Measurements from ENCODE around the gene MARCHF6. TPM values are rescaled to one million over a fixed set of nuclear protein-coding genes. Genes with fewer than 3 reads are reported as not detected.
A peak's percentile ranks its signal among the peaks of the same experiment; 100 is the strongest.

MARCHF6 gene
- total RNA-seq, 1 donor from 2014 or later = 190 TPM

- peaks cover 11% of the 10 kb centered on the region for H3K4me1 Mint-ChIP-seq (ENCODE audit: unreplicated experiment)
- no peak overlapping the region for H3K27ac Mint-ChIP-seq (ENCODE audit: unreplicated experiment)
- no peaks in the 10 kb centered on the region for H3K36me3 Mint-ChIP-seq (ENCODE audit: unreplicated experiment)
- H3K27me3 Mint-ChIP-seq (ENCODE audit: unreplicated experiment) = no peaks in the 10 kb centered on the region
- no peaks in the 10 kb centered on the region for H3K9me3 Mint-ChIP-seq (ENCODE audit: unreplicated experiment)
- H3K4me3 Mint-ChIP-seq (ENCODE audit: unreplicated experiment) = no peak overlapping the region
- DNase-seq (ENCODE audit: extremely low spot score, unreplicated experiment) = no peak
- TF ChIP-seq CTCF (IDR thresholded peaks at IDR 0.05) = no peak
These were observed 5.2 kb upstream of the MARCHF6 start for GRCh38 chr5:10348258-10348657.

GRCh38 chr5:10351199-10351905 is 2.1 kb upstream of the MARCHF6 start:
- no peaks in the 10 kb centered on the region for H3K27me3 Mint-ChIP-seq (ENCODE audit: unreplicated experiment)

GRCh38 chr5:10351919-10352318 is 1.6 kb upstream of the MARCHF6 start:
- no peaks in the 10 kb centered on the region for H3K9me3 Mint-ChIP-seq (ENCODE audit: unreplicated experiment)
- TF ChIP-seq CTCF (IDR thresholded peaks at IDR 0.05) = no peak
- H3K27me3 Mint-ChIP-seq (ENCODE audit: unreplicated experiment) = no peaks in the 10 kb centered on the region
- peaks cover 26% of the 10 kb centered on the region for H3K4me1 Mint-ChIP-seq (ENCODE audit: unreplicated experiment)
- DNase-seq (ENCODE audit: extremely low spot score, unreplicated experiment) = no peak
- peak overlapping the region; percentile 88 for H3K4me3 Mint-ChIP-seq (ENCODE audit: unreplicated experiment)
- no peaks in the 10 kb centered on the region for H3K36me3 Mint-ChIP-seq (ENCODE audit: unreplicated experiment)
- peak overlapping the region; percentile 96 for H3K27ac Mint-ChIP-seq (ENCODE audit: unreplicated experiment)

More at GRCh38 chr5:10351199-10351905, 2.1 kb upstream of the MARCHF6 start:
- H3K36me3 Mint-ChIP-seq (ENCODE audit: unreplicated experiment) = no peaks in the 10 kb centered on the region
- H3K4me1 Mint-ChIP-seq (ENCODE audit: unreplicated experiment) = peaks cover 21% of the 10 kb centered on the region
- H3K9me3 Mint-ChIP-seq (ENCODE audit: unreplicated experiment) = no peaks in the 10 kb centered on the region
- no peak for TF ChIP-seq CTCF (IDR thresholded peaks at IDR 0.05)
- H3K4me3 Mint-ChIP-seq (ENCODE audit: unreplicated experiment) = peak overlapping the region; percentile 4
- no peak for DNase-seq (ENCODE audit: extremely low spot score, unreplicated experiment)
- H3K27ac Mint-ChIP-seq (ENCODE audit: unreplicated experiment) = no peak overlapping the region

- TF ChIP-seq CTCF (IDR thresholded peaks at IDR 0.05) = no peak
- no peak for DNase-seq (ENCODE audit: extremely low spot score, unreplicated experiment)
- H3K4me1 Mint-ChIP-seq (ENCODE audit: unreplicated experiment) = peaks cover 33% of the 10 kb centered on the region
- peak overlapping the region; percentile 88 for H3K4me3 Mint-ChIP-seq (ENCODE audit: unreplicated experiment)
- H3K36me3 Mint-ChIP-seq (ENCODE audit: unreplicated experiment) = no peaks in the 10 kb centered on the region
- H3K9me3 Mint-ChIP-seq (ENCODE audit: unreplicated experiment) = no peaks in the 10 kb centered on the region
- no peaks in the 10 kb centered on the region for H3K27me3 Mint-ChIP-seq (ENCODE audit: unreplicated experiment)
- peak overlapping the region; percentile 96 for H3K27ac Mint-ChIP-seq (ENCODE audit: unreplicated experiment)
These were observed 860 bp upstream of the MARCHF6 start for GRCh38 chr5:10352430-10353240.

Data from osteocyte (in vitro differentiated cells).